Measurements from ENCODE around the gene SAMD4B. TPM values are rescaled to one million over a fixed set of nuclear protein-coding genes. Genes with fewer than 3 reads are reported as not detected.
A peak's percentile ranks its signal among the peaks of the same experiment; 100 is the strongest.

SAMD4B gene
- total RNA-seq, 1 experiment from 2014 or later = 78.5 TPM

- DNase-seq (ENCODE audit: low read depth, low spot score) = peak; percentile 44
- in situ Hi-C loops (cut with HindIII; ENCODE audit: low pct_unique_long_range_greater_than_20kb, low sequenced_read_pairs) = no loop called here
Measured at GRCh38 chr19:39351537-39352064, 9.4 kb downstream of the SAMD4B start.

GRCh38 chr19:39352381-39353255 lies 10.4 kb downstream of the SAMD4B start:
- DNase-seq (ENCODE audit: low read depth, low spot score) = no peak
- in situ Hi-C loops (cut with HindIII; ENCODE audit: low pct_unique_long_range_greater_than_20kb, low sequenced_read_pairs) = no loop called here

GRCh38 chr19:39355253-39355652 lies 13.0 kb downstream of the SAMD4B start:
- in situ Hi-C loops (cut with HindIII; ENCODE audit: low pct_unique_long_range_greater_than_20kb, low sequenced_read_pairs) = no loop called here
- DNase-seq (ENCODE audit: low read depth, low spot score) = no peak

- in situ Hi-C loops (cut with HindIII; ENCODE audit: low pct_unique_long_range_greater_than_20kb, low sequenced_read_pairs) = no loop called here
- no peak for DNase-seq (ENCODE audit: low read depth, low spot score)
Measured at GRCh38 chr19:39356073-39356472, 13.9 kb downstream of the SAMD4B start.

- in situ Hi-C loops (cut with HindIII; ENCODE audit: low pct_unique_long_range_greater_than_20kb, low sequenced_read_pairs) = no loop called here
- no peak for DNase-seq (ENCODE audit: low read depth, low spot score)
Measured at GRCh38 chr19:39356647-39357046, 14.4 kb downstream of the SAMD4B start.

- in situ Hi-C loops (cut with HindIII; ENCODE audit: low pct_unique_long_range_greater_than_20kb, low sequenced_read_pairs) = no loop called here
- DNase-seq (ENCODE audit: low read depth, low spot score) = no peak
Measured at GRCh38 chr19:39359026-39359425, 16.8 kb downstream of the SAMD4B start.

GRCh38 chr19:39360599-39360998 lies 18.4 kb downstream of the SAMD4B start:
- DNase-seq (ENCODE audit: low read depth, low spot score) = no peak
- in situ Hi-C loops (cut with HindIII; ENCODE audit: low pct_unique_long_range_greater_than_20kb, low sequenced_read_pairs) = no loop called here

- in situ Hi-C loops (cut with HindIII; ENCODE audit: low pct_unique_long_range_greater_than_20kb, low sequenced_read_pairs) = no loop called here
- DNase-seq (ENCODE audit: low read depth, low spot score) = no peak
Measured at GRCh38 chr19:39362682-39363657, 20.7 kb downstream of the SAMD4B start.

- no peak for DNase-seq (ENCODE audit: low read depth, low spot score)
- in situ Hi-C loops (cut with HindIII; ENCODE audit: low pct_unique_long_range_greater_than_20kb, low sequenced_read_pairs) = no loop called here
Measured at GRCh38 chr19:39363901-39364457, 21.8 kb downstream of the SAMD4B start.

GRCh38 chr19:39365531-39365930 lies 23.3 kb downstream of the SAMD4B start:
- no peak for DNase-seq (ENCODE audit: low read depth, low spot score)
- in situ Hi-C loops (cut with HindIII; ENCODE audit: low pct_unique_long_range_greater_than_20kb, low sequenced_read_pairs) = no loop called here

GRCh38 chr19:39369200-39369599 lies 27.0 kb downstream of the SAMD4B start:
- no peak for DNase-seq (ENCODE audit: low read depth, low spot score)
- in situ Hi-C loops (cut with HindIII; ENCODE audit: low pct_unique_long_range_greater_than_20kb, low sequenced_read_pairs) = no loop called here

- in situ Hi-C loops (cut with HindIII; ENCODE audit: low pct_unique_long_range_greater_than_20kb, low sequenced_read_pairs) = no loop called here
- DNase-seq (ENCODE audit: low read depth, low spot score) = no peak
Measured at GRCh38 chr19:39370735-39371134, 28.5 kb downstream of the SAMD4B start.

- in situ Hi-C loops (cut with HindIII; ENCODE audit: low pct_unique_long_range_greater_than_20kb, low sequenced_read_pairs) = no loop called here
- no peak for DNase-seq (ENCODE audit: low read depth, low spot score)
Measured at GRCh38 chr19:39372047-39372802, 30.0 kb downstream of the SAMD4B start.

- in situ Hi-C loops (cut with HindIII; ENCODE audit: low pct_unique_long_range_greater_than_20kb, low sequenced_read_pairs) = no loop called here
- DNase-seq (ENCODE audit: low read depth, low spot score) = no peak
Measured at GRCh38 chr19:39372941-39373340, 30.7 kb downstream of the SAMD4B start.

GRCh38 chr19:39375929-39376328 lies 33.7 kb downstream of the SAMD4B start:
- in situ Hi-C loops (cut with HindIII; ENCODE audit: low pct_unique_long_range_greater_than_20kb, low sequenced_read_pairs) = no loop called here
- DNase-seq (ENCODE audit: low read depth, low spot score) = no peak

GRCh38 chr19:39377373-39378362 lies 35.4 kb downstream of the SAMD4B start:
- DNase-seq (ENCODE audit: low read depth, low spot score) = no peak
- in situ Hi-C loops (cut with HindIII; ENCODE audit: low pct_unique_long_range_greater_than_20kb, low sequenced_read_pairs) = no loop called here
